Activated naive CD8-positive, alpha-beta T cell (primary cell): Measurements from ENCODE around the gene ATP1A3.

ENCODE experiments used
- H3K27ac Mint-ChIP-seq: one replicate; pipeline ENCODE4 v1.8.0; 2021; ENCODE audit warnings: mixed read lengths
- H3K27me3 Mint-ChIP-seq: one replicate; pipeline ENCODE4 v1.8.0; 2021; ENCODE audit warnings: mixed read lengths
- H3K36me3 Mint-ChIP-seq: one replicate; pipeline ENCODE4 v1.8.0; 2021; ENCODE audit warnings: mixed read lengths
- H3K4me1 Mint-ChIP-seq: one replicate; pipeline ENCODE4 v1.8.0; 2021; ENCODE audit warnings: low read depth, mixed read lengths
- H3K4me3 Mint-ChIP-seq: one replicate; pipeline ENCODE4 v1.8.0; 2021; ENCODE audit warnings: mild to moderate bottlenecking, mixed read lengths
- H3K9me3 Mint-ChIP-seq: one replicate; pipeline ENCODE4 v1.8.0; 2021; ENCODE audit warnings: low read depth, mixed read lengths

Gene ATP1A3

DNA sequence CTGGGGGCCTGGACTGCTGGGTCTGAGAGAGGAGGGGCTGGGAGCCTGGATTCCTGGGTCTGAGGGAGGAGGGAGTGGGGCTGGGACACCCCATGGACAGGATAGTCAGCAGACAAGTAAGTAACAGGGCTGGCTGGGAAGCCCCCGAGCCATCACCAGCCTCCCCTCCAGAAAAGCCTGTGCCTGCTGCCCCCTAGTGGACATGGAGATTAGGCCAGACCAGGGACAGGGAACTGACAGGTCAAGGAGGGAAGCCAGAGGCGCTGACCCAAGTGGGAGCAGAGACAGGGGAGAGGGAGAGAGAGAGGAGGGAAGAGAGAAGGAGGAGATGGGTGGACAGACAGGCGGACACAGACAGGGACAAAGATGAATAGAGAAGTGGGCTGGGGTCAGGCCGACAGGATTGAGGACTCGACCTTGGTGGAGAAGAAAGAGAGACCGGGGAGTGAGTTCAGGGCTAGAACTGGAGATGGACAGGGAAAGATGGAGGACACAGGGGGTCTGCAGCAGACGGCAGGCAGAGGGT lies 59.1 kb downstream of the ATP1A3 start:
- no peaks in the 10 kb centered on the region for H3K9me3 Mint-ChIP-seq
- no peaks in the 10 kb centered on the region for H3K27me3 Mint-ChIP-seq
- no peaks in the 10 kb centered on the region for H3K36me3 Mint-ChIP-seq
- H3K4me1 Mint-ChIP-seq, result peaks cover 52% of the 10 kb centered on the region
- H3K27ac Mint-ChIP-seq, result peak overlapping the region; percentile 79
- H3K4me3 Mint-ChIP-seq, result peak overlapping the region; percentile 20

- no peaks in the 10 kb centered on the region for H3K9me3 Mint-ChIP-seq
- peaks cover 61% of the 10 kb centered on the region for H3K4me1 Mint-ChIP-seq
- H3K36me3 Mint-ChIP-seq, result no peaks in the 10 kb centered on the region
- peak overlapping the region; percentile 75 for H3K27ac Mint-ChIP-seq
- no peak overlapping the region for H3K4me3 Mint-ChIP-seq
- no peaks in the 10 kb centered on the region for H3K27me3 Mint-ChIP-seq
Measured at GRCh38 chr19:41933693-41934426, 60.2 kb downstream of the ATP1A3 start.

- H3K27me3 Mint-ChIP-seq, result no peaks in the 10 kb centered on the region
- no peaks in the 10 kb centered on the region for H3K9me3 Mint-ChIP-seq
- no peaks in the 10 kb centered on the region for H3K36me3 Mint-ChIP-seq
- no peak overlapping the region for H3K4me3 Mint-ChIP-seq
- no peak overlapping the region for H3K27ac Mint-ChIP-seq
- H3K4me1 Mint-ChIP-seq, result peaks cover 63% of the 10 kb centered on the region
Measured at GRCh38 chr19:41932720-41933332, 61.2 kb downstream of the ATP1A3 start.

DNA sequence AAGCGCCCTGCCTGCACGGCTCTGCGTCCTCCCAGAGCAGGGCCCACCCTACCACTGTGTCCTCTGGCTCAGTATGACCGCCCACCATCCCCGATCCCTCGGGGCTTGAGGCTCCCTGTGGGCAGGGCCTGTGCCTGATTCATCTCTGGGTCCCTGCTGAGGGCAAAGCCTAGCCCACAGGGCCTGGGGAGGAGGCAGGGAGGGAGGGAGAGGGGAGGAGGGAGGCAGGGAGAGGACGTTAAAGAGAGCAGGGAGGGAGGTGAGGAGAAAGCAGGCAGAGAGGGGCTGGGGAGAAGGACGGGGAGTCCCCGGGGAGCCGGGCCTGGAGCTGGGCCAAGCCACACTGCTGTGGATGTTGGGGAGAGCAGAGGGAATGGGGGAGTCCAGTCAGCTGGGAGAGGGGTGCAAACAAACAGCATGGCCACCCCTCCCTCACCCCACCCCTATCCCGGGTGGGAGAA lies 61.7 kb downstream of the ATP1A3 start:
- no peaks in the 10 kb centered on the region for H3K27me3 Mint-ChIP-seq
- no peak overlapping the region for H3K4me3 Mint-ChIP-seq

GRCh38 chr19:41930926-41931592 lies 63.0 kb downstream of the ATP1A3 start:
- Mint-ChIP-seq H3K27me3 (no peaks in the 10 kb centered on the region), H3K9me3 (no peaks in the 10 kb centered on the region), H3K36me3 (no peaks in the 10 kb centered on the region), H3K27ac (no peak overlapping the region), H3K4me1 (peaks cover 51% of the 10 kb centered on the region), H3K4me3 (peak overlapping the region; percentile 20)

More for the DNA sequence above, 61.7 kb downstream of the ATP1A3 start:
- Mint-ChIP-seq H3K9me3 (no peaks in the 10 kb centered on the region), H3K4me1 (peaks cover 59% of the 10 kb centered on the region), H3K36me3 (no peaks in the 10 kb centered on the region), H3K27ac (no peak overlapping the region)

- Mint-ChIP-seq H3K27ac (no peak overlapping the region), H3K4me3 (peak overlapping the region; percentile 58), H3K9me3 (no peaks in the 10 kb centered on the region), H3K36me3 (no peaks in the 10 kb centered on the region), H3K4me1 (peaks cover 49% of the 10 kb centered on the region), H3K27me3 (no peaks in the 10 kb centered on the region)
Measured at GRCh38 chr19:41930322-41930722, 63.7 kb downstream of the ATP1A3 start.

DNA sequence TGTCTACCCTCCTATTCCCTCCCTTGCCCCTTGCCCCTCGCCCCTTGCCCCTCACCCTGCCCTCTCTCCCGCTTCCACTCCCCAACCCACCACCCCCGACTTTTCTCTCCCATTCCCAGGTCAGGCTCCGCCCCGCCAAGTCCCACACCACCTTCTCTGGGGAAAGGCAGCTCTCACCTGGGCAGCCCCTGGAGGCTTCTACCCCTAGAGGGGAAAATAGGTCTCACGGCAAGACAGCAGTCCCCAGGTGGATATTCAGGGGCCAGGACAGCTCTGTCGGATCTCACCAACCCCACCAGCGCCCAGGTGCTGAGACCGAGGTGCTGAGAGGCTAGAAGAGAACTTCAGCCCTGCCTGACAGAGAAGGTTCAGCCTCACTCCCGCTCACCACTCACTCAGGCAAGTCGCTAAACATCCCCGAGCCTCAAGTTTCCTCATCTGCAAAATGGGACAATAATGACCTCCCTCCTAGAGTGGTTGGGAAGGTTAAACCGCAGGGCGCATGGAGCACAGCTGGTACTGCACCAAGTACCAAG lies 64.4 kb downstream of the ATP1A3 start:
- Mint-ChIP-seq H3K36me3 (no peaks in the 10 kb centered on the region), H3K9me3 (no peaks in the 10 kb centered on the region), H3K27me3 (no peaks in the 10 kb centered on the region), H3K27ac (no peak overlapping the region), H3K4me1 (peaks cover 42% of the 10 kb centered on the region), H3K4me3 (peak overlapping the region; percentile 88)

- peaks cover 38% of the 10 kb centered on the region for H3K4me1 Mint-ChIP-seq
- H3K27me3 Mint-ChIP-seq, result no peaks in the 10 kb centered on the region
- peak overlapping the region; percentile 88 for H3K4me3 Mint-ChIP-seq
- H3K36me3 Mint-ChIP-seq, result no peaks in the 10 kb centered on the region
- peak overlapping the region; percentile 74 for H3K27ac Mint-ChIP-seq
- H3K9me3 Mint-ChIP-seq, result no peaks in the 10 kb centered on the region
Measured at GRCh38 chr19:41928754-41929535, 65.1 kb downstream of the ATP1A3 start.

GRCh38 chr19:41928221-41928683 lies 65.8 kb downstream of the ATP1A3 start, which contains the start of gene ERFL:
Gene ERFL, minus strand, starts transcription at chr19:41928449. Its CDS starts 15,530 bp downstream, at chr19:41912919.
- Mint-ChIP-seq H3K27me3 (no peaks in the 10 kb centered on the region), H3K36me3 (peaks cover 1% of the 10 kb centered on the region), H3K27ac (peak within 1 kb of the TSS; percentile 74), H3K9me3 (no peaks in the 10 kb centered on the region), H3K4me3 (peak within 1 kb of the TSS; percentile 88), H3K4me1 (peaks cover 34% of the 10 kb centered on the region)

DNA sequence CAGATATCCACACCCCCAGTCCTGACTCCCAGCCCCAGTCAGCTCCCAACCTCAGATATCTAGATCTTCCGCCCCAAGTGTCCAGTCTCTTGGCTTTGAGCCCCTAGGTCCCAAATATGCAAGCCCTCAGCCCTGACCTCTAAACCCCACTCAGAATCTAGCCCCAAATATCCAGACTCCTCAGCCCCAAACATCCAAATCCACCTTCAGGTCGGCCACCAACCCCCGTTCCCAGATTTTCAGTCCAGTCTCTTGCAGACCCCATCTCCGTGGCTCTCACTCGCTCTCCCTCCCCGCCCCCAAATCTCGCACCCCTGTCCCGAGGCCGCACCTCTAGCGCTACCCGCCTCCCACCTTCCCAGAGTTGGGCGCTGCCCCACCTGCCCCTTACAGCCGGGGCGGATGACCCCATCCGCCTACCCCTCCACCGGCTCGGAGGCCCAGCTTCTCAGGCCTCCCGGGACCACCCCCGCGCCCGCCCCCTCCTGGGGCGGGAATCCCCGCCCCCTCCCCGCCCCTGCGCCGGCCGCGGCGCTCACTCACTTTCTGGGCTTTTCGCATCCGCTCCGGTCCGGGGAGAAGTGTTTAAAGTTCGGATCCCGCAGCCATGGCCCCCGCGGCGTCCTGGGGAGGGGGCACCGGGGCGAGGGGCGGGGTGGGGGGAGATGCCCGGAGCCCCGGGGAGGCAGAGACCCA lies 66.4 kb downstream of the ATP1A3 start:
- Mint-ChIP-seq H3K9me3 (no peaks in the 10 kb centered on the region), H3K4me1 (peaks cover 35% of the 10 kb centered on the region), H3K27ac (no peak overlapping the region), H3K36me3 (peaks cover 3% of the 10 kb centered on the region), H3K27me3 (no peaks in the 10 kb centered on the region), H3K4me3 (peak overlapping the region; percentile 87)

DNA sequence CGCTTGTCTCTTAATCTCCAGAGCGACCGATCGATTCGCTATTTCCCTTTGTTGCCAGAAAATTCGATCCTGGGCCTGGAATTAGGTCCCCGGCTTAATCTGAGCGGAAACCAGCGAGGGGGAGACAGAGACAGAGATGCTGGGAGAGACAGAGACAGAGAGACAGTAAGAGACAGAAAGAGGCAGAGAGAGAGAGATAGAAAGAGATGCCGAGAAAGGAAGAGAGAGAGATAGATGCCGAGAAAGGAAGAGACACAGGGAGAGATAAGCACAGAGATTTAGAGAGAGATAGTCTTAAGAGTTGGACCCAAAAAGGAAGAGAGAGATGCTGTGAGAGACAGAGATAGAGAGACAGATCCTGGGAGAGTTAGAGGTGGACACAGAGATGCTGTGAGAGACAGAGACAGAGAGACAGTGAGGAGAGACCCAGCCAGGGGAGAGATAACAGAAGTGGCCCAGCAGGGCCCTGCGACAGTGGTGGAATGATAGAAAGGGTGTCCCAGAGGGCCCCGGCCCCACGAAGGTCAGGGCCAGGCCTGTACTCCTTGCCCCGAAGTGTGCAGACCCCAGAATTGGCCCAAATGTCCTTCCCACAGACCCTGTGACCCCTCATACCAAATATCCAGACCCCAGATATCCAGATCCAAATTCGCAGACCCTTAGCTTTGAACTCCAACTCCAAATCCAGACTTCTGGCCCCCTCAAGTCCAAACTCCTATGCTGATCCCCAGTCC lies 67.1 kb downstream of the ATP1A3 start:
- no peaks in the 10 kb centered on the region for H3K9me3 Mint-ChIP-seq
- H3K4me3 Mint-ChIP-seq, result no peak overlapping the region
- peaks cover 38% of the 10 kb centered on the region for H3K4me1 Mint-ChIP-seq
- no peak overlapping the region for H3K27ac Mint-ChIP-seq
- H3K36me3 Mint-ChIP-seq, result peaks cover 3% of the 10 kb centered on the region
- peaks cover 1% of the 10 kb centered on the region for H3K27me3 Mint-ChIP-seq

- Mint-ChIP-seq H3K4me3 (no peak overlapping the region), H3K36me3 (peaks cover 3% of the 10 kb centered on the region), H3K27me3 (peaks cover 1% of the 10 kb centered on the region), H3K27ac (no peak overlapping the region), H3K9me3 (no peaks in the 10 kb centered on the region), H3K4me1 (peaks cover 40% of the 10 kb centered on the region)
Measured at GRCh38 chr19:41926028-41926762, 67.8 kb downstream of the ATP1A3 start.
